HEK293 (cell line): ENCODE results near the gene SRPK1.

Source experiments
- CTCF ChIA-PET: fragments of 350-600 bp; formaldehyde crosslinking; extraction: SDS; loops from one replicate; lab custom pipeline; 2021; ENCODE audit warnings: antibody characterized with exemption; lab: Yijun Ruan, JAX
- POLR2A ChIA-PET: fragments of 300-600 bp; formaldehyde crosslinking; extraction: SDS; loops from one replicate; lab custom pipeline; 2020; ENCODE audit warnings: antibody characterized with exemption, inconsistent platforms; lab: Yijun Ruan, JAX
- H3K27ac ChIP-seq: fragments of 200-500 bp; sonication (Bioruptor generic); 2 replicates; pipeline ENCODE4 v1.5.1; 2014; ENCODE audit warnings: low read depth, low read length, control low read depth, inconsistent platforms; ENCODE audit errors: extremely low read depth
- H3K36me3 ChIP-seq, 2 experiments: fragments of 200-500 bp in 1 of 2; sonication (Bioruptor generic) in 1 of 2; 1 replicate in 1 of 2; 2 replicates in 1 of 2; pipeline ENCODE4 v1.5.1; 2014 to 2017; ENCODE audit warnings: inconsistent platforms in 2 of 2, low read length in 2 of 2; ENCODE audit not compliant: control insufficient read depth in 2 of 2, insufficient read depth in 1 of 2
- H3K4me1 ChIP-seq: fragments of 200-500 bp; sonication (Bioruptor generic); 2 replicates; pipeline ENCODE4 v1.5.1; 2014; ENCODE audit warnings: mild to moderate bottlenecking, low read length, inconsistent platforms; ENCODE audit not compliant: control insufficient read depth, insufficient read depth
- H3K4me3 ChIP-seq: 2 replicates; pipeline ENCODE4 v1.5.1; 2011; ENCODE audit warnings: low read depth, mild to moderate bottlenecking, control low read depth, low read length, moderate library complexity
- H3K9me3 ChIP-seq: fragments of 200-500 bp; sonication (Bioruptor generic); 2 replicates; pipeline ENCODE4 v1.5.1; 2014; ENCODE audit warnings: low read depth, low read length, inconsistent platforms; ENCODE audit not compliant: control insufficient read depth, insufficient read depth
- MEIS1 ChIP-seq: sonication (generic); formaldehyde crosslinking; IDR thresholded peaks from 2 replicates; pipeline ENCODE4 v1.8.1; 2022; ENCODE audit warnings: missing genetic modification reagents, mild to moderate bottlenecking, borderline replicate concordance
- MYNN ChIP-seq: fragments of 450-650 bp; formaldehyde crosslinking; IDR thresholded peaks from 2 replicates; pipeline ENCODE4 v1.5.1; 2016; ENCODE audit warnings: missing biosample characterization, missing genetic modification characterization, borderline replicate concordance
- OSR2 ChIP-seq: fragments of 450-650 bp; formaldehyde crosslinking; IDR thresholded peaks from 2 replicates; pipeline ENCODE4 v1.5.1; 2016; ENCODE audit warnings: missing biosample characterization, missing genetic modification characterization
- OVOL3 ChIP-seq: fragments of 450-650 bp; formaldehyde crosslinking; IDR thresholded peaks from 2 replicates; pipeline ENCODE4 v1.5.1; 2016; ENCODE audit warnings: missing biosample characterization, missing genetic modification characterization
- SETDB1 ChIP-seq: IDR thresholded peaks from one replicate; pipeline ENCODE4 v1.6.1; 2017; ENCODE audit warnings: mild to moderate bottlenecking, low read length, moderate library complexity, mixed read lengths; ENCODE audit not compliant: insufficient read length
- ZEB2 ChIP-seq: fragments of 450-650 bp; formaldehyde crosslinking; IDR thresholded peaks from 2 replicates; pipeline ENCODE4 v1.5.1; 2016; ENCODE audit warnings: missing biosample characterization, missing genetic modification characterization
- ZFP41 ChIP-seq: fragments of 450-650 bp; formaldehyde crosslinking; IDR thresholded peaks from 2 replicates; pipeline ENCODE4 v1.5.1; 2016; ENCODE audit warnings: missing biosample characterization, missing genetic modification characterization, borderline replicate concordance
- ZNF133 ChIP-seq: fragments of 450-650 bp; formaldehyde crosslinking; IDR thresholded peaks from 2 replicates; pipeline ENCODE4 v1.5.1; 2016; ENCODE audit warnings: missing biosample characterization, missing genetic modification characterization
- ZNF175 ChIP-seq: fragments of 450-650 bp; formaldehyde crosslinking; IDR thresholded peaks from 2 replicates; pipeline ENCODE4 v1.5.1; 2016; ENCODE audit warnings: missing biosample characterization, missing genetic modification characterization
- ZNF19 ChIP-seq: fragments of 450-650 bp; formaldehyde crosslinking; IDR thresholded peaks from 2 replicates; pipeline ENCODE4; 2016; ENCODE audit warnings: missing biosample characterization, missing genetic modification characterization, low read depth
- ZNF248 ChIP-seq: fragments of 450-650 bp; formaldehyde crosslinking; IDR thresholded peaks from 2 replicates; pipeline ENCODE4 v1.5.1; 2017; ENCODE audit warnings: missing biosample characterization, missing genetic modification characterization
- ZNF404 ChIP-seq: fragments of 450-650 bp; formaldehyde crosslinking; IDR thresholded peaks from 2 replicates; pipeline ENCODE4 v1.5.1; 2017; ENCODE audit warnings: missing biosample characterization, missing genetic modification characterization
- ZNF423 ChIP-seq: fragments of 450-650 bp; formaldehyde crosslinking; IDR thresholded peaks from 2 replicates; pipeline ENCODE4 v1.5.1; 2016; ENCODE audit warnings: missing biosample characterization, missing genetic modification characterization
- ZNF510 ChIP-seq: fragments of 450-650 bp; formaldehyde crosslinking; IDR thresholded peaks from 2 replicates; pipeline ENCODE4 v1.5.1; 2018; ENCODE audit warnings: mild to moderate bottlenecking, missing genetic modification characterization, missing biosample characterization; ENCODE audit not compliant: insufficient replicate concordance
- ZNF530 ChIP-seq: fragments of 450-650 bp; formaldehyde crosslinking; IDR thresholded peaks from 2 replicates; pipeline ENCODE4 v1.5.1; 2016; ENCODE audit warnings: low read depth, missing biosample characterization, missing genetic modification characterization
- ZNF571 ChIP-seq: fragments of 450-650 bp; formaldehyde crosslinking; IDR thresholded peaks from 2 replicates; pipeline ENCODE4 v1.5.0; 2017; ENCODE audit warnings: missing biosample characterization, missing genetic modification characterization
- ZNF600 ChIP-seq: fragments of 450-650 bp; formaldehyde crosslinking; IDR thresholded peaks from 2 replicates; pipeline ENCODE4 v1.5.1; 2016; ENCODE audit warnings: missing biosample characterization, missing genetic modification characterization
- ZNF792 ChIP-seq: fragments of 450-650 bp; formaldehyde crosslinking; IDR thresholded peaks from 2 replicates; pipeline ENCODE4 v1.5.1; 2016; ENCODE audit warnings: missing biosample characterization, missing genetic modification characterization
- ZSCAN23 ChIP-seq: fragments of 450-650 bp; formaldehyde crosslinking; IDR thresholded peaks from 2 replicates; pipeline ENCODE4 v1.5.1; 2016; ENCODE audit warnings: missing biosample characterization, missing genetic modification characterization
- ZXDB ChIP-seq: fragments of 450-650 bp; formaldehyde crosslinking; IDR thresholded peaks from 2 replicates; pipeline ENCODE4 v1.5.1; 2016; ENCODE audit warnings: missing biosample characterization, missing genetic modification characterization
- TF ChIP-seq, protein P1 (sequence below): fragments of 450-650 bp; formaldehyde crosslinking; IDR thresholded peaks from 2 replicates; pipeline ENCODE4 v1.5.1; 2017; ENCODE audit warnings: missing biosample characterization, missing genetic modification characterization
- TF ChIP-seq, protein P2 (sequence below): fragments of 450-650 bp; formaldehyde crosslinking; IDR thresholded peaks from 2 replicates; pipeline ENCODE4 v1.5.1; 2016; ENCODE audit warnings: missing biosample characterization, missing genetic modification characterization, low read depth
- TF ChIP-seq, protein P3 (sequence below): fragments of 450-650 bp; formaldehyde crosslinking; IDR thresholded peaks from 2 replicates; pipeline ENCODE4 v1.5.1; 2016; ENCODE audit warnings: missing biosample characterization, missing genetic modification characterization
- TF ChIP-seq, protein P4 (sequence below): fragments of 450-650 bp; IDR thresholded peaks from 2 replicates; pipeline ENCODE4 v1.5.1; 2018; ENCODE audit warnings: missing biosample characterization, missing genetic modification characterization

SRPK1 gene

DNA sequence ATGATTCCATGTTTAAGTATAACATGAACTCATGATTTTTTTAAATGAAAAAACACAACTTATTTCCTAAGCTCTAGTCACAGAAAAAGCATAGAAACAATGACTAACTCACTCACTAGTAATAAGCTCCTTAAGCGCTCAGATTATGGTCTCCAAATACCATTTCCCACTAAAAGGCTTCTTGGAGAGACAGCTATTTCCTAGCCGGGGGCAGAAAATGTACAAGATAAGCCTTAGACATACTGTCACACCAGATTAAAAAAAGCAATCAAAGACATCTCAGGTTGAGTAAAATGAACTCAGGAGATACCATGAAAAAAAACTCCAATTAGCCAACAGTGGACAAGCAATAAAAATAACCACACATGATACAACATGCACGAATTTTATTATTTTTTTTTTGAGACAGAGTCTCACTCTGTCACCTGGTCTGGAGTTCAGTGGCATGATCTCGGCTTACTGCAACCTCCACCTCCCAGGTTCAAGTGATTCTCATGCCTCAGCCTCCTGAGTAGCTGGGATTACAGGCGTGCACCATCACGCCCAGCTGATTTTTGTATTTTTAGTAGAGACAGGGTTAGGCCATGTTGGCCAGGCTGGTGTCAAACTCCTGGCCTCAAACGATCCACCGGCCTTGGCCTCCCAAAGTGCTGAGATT lies 14.9 kb downstream of the SRPK1 start (continued):
- TF ChIP-seq, protein P1, sequence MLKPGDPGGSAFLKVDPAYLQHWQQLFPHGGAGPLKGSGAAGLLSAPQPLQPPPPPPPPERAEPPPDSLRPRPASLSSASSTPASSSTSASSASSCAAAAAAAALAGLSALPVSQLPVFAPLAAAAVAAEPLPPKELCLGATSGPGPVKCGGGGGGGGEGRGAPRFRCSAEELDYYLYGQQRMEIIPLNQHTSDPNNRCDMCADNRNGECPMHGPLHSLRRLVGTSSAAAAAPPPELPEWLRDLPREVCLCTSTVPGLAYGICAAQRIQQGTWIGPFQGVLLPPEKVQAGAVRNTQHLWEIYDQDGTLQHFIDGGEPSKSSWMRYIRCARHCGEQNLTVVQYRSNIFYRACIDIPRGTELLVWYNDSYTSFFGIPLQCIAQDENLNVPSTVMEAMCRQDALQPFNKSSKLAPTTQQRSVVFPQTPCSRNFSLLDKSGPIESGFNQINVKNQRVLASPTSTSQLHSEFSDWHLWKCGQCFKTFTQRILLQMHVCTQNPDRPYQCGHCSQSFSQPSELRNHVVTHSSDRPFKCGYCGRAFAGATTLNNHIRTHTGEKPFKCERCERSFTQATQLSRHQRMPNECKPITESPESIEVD = peak; percentile 79
- TF ChIP-seq ZNF600 (tag by site-specific recombination) = peak; percentile 67; the same call in 1 of the 2 replicates
- TF ChIP-seq ZNF248 = no peak
- TF ChIP-seq MYNN (tag by site-specific recombination) = no peak
- TF ChIP-seq ZNF404 (tag by site-specific recombination) = no peak
- peak; percentile 34 for TF ChIP-seq SETDB1
- TF ChIP-seq OSR2 (tag by site-specific recombination) = peak; percentile 43
- TF ChIP-seq ZEB2 (tag by site-specific recombination) = 0 out of 2 replicates have a peak, but pooled peaks have one; percentile 17

DNA sequence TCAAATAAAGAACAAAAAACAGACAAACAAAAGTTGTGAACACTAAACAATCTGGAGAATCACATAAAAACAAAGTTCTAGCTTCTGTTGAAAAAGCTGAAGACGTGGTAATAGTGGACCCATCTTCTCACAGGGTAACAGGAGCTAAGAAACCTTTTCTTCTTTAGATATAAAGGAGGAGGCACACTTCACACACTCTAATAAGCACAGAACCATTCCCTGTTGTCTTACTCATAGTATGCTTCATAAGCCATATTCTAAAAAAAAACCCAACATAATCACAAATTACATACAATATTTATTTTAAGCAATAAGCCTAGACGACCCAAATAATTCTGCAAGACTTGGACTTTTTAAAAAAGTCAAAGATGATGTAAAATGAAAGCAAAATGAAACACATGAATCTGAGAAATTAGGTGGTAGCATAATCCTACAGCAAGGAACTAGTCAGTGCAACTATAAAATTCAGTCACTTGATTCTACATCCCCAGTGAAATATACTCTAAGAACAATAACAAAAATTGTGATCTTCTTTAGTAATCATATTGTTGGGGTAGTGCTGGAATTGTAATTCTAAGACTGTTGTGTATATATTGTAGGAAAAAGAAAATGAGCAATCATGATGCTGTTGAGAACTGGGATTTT lies 15.6 kb downstream of the SRPK1 start:
- Histone ChIP-seq H3K36me3 (peaks cover 16 to 52% of the 10 kb centered on the region in 2 experiments; a peak in 2 of 3 replicates), H3K9me3 (no peaks in the 10 kb centered on the region), H3K27ac (no peak overlapping the region), H3K4me3 (no peak overlapping the region), H3K4me1 (no peaks in the 10 kb centered on the region)
- no peak for TF ChIP-seq ZSCAN23 (tag by site-specific recombination)
- TF ChIP-seq ZNF530 (tag by site-specific recombination) = no peak
- no peak for TF ChIP-seq ZNF423 (tag by site-specific recombination)
- ChIA-PET POLR2A (interaction anchor here (1.6 kb wide), 1 partner anchor 10 kb away, joined by 5 read pairs; no protein-coding TSS in a partner anchor), CTCF (no interaction called here)

DNA sequence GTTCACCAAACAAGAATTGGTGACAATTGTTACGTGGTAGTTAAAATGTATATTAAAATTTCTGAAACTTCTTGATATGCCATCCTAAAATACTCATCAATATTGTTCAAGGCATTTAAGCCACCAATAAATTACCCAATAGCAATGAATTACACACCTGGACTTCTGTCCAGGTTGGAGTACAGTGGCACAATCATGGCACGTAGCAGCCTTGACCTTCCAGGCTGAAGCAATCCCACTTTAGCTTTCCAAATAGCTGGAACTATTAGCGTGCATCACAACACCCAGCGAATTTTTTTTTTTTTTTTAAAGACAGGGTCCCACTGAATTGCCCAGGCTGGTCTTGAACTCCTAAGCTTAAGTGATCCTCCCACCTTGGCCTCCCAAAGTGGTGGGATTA lies 17.2 kb downstream of the SRPK1 start:
- CTCF ChIA-PET = interaction anchor here (0.5 to 1.1 kb wide), 5 partner anchors 15 to 303 kb away, joined by 3 to 4 read pairs (median 4); no protein-coding TSS in a partner anchor
- H3K27ac ChIP-seq = no peak overlapping the region
- H3K36me3 ChIP-seq = peaks cover 19 to 47% of the 10 kb centered on the region in 2 experiments; a peak in 2 of 3 replicates
- POLR2A ChIA-PET = interaction anchor here (0.7 to 1.6 kb wide), 4 partner anchors 8 to 20 kb away, joined by 3 to 5 read pairs (median 4); no protein-coding TSS in a partner anchor
- no peak overlapping the region for H3K4me3 ChIP-seq
- H3K4me1 ChIP-seq = no peaks in the 10 kb centered on the region
- H3K9me3 ChIP-seq = no peaks in the 10 kb centered on the region
- TF ChIP-seq, protein P2, sequence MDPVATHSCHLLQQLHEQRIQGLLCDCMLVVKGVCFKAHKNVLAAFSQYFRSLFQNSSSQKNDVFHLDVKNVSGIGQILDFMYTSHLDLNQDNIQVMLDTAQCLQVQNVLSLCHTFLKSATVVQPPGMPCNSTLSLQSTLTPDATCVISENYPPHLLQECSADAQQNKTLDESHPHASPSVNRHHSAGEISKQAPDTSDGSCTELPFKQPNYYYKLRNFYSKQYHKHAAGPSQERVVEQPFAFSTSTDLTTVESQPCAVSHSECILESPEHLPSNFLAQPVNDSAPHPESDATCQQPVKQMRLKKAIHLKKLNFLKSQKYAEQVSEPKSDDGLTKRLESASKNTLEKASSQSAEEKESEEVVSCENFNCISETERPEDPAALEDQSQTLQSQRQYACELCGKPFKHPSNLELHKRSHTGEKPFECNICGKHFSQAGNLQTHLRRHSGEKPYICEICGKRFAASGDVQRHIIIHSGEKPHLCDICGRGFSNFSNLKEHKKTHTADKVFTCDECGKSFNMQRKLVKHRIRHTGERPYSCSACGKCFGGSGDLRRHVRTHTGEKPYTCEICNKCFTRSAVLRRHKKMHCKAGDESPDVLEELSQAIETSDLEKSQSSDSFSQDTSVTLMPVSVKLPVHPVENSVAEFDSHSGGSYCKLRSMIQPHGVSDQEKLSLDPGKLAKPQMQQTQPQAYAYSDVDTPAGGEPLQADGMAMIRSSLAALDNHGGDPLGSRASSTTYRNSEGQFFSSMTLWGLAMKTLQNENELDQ (tag by site-specific recombination) = no peak
- TF ChIP-seq, protein P3, sequence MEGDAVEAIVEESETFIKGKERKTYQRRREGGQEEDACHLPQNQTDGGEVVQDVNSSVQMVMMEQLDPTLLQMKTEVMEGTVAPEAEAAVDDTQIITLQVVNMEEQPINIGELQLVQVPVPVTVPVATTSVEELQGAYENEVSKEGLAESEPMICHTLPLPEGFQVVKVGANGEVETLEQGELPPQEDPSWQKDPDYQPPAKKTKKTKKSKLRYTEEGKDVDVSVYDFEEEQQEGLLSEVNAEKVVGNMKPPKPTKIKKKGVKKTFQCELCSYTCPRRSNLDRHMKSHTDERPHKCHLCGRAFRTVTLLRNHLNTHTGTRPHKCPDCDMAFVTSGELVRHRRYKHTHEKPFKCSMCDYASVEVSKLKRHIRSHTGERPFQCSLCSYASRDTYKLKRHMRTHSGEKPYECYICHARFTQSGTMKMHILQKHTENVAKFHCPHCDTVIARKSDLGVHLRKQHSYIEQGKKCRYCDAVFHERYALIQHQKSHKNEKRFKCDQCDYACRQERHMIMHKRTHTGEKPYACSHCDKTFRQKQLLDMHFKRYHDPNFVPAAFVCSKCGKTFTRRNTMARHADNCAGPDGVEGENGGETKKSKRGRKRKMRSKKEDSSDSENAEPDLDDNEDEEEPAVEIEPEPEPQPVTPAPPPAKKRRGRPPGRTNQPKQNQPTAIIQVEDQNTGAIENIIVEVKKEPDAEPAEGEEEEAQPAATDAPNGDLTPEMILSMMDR (tag by site-specific recombination) = no peak
- TF ChIP-seq ZNF510 (tag by site-specific recombination) = no peak
- no peak for TF ChIP-seq ZNF792 (tag by site-specific recombination)
- TF ChIP-seq ZFP41 (tag by site-specific recombination) = no peak
- TF ChIP-seq ZNF175 (tag by site-specific recombination) = no peak
- TF ChIP-seq MEIS1 = no peak
- no peak for TF ChIP-seq ZNF133 (tag by site-specific recombination)
- TF ChIP-seq ZNF19 (tag by site-specific recombination) = no peak
- TF ChIP-seq OVOL3 (tag by site-specific recombination) = no peak
- TF ChIP-seq ZXDB (tag by site-specific recombination) = no peak
- no peak for TF ChIP-seq ZNF571 (tag by site-specific recombination)
- TF ChIP-seq, protein P4, sequence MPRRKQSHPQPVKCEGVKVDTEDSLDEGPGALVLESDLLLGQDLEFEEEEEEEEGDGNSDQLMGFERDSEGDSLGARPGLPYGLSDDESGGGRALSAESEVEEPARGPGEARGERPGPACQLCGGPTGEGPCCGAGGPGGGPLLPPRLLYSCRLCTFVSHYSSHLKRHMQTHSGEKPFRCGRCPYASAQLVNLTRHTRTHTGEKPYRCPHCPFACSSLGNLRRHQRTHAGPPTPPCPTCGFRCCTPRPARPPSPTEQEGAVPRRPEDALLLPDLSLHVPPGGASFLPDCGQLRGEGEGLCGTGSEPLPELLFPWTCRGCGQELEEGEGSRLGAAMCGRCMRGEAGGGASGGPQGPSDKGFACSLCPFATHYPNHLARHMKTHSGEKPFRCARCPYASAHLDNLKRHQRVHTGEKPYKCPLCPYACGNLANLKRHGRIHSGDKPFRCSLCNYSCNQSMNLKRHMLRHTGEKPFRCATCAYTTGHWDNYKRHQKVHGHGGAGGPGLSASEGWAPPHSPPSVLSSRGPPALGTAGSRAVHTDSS (tag by site-specific recombination) = no peak
